Esophagus squamous epithelium (tissue), 5 donors: ENCODE measurements around the gene TMEM234. TPM values are rescaled to one million over a fixed set of nuclear protein-coding genes. Genes with fewer than 3 reads are reported as not detected.

Experiments used
- DNase-seq: peaks from one replicate; lab custom pipeline; 2025; lab: John Stamatoyannopoulos, UW
- H3K27ac ChIP-seq, 4 donors: fragments of 200-600 bp; sonication (generic); one replicate each; pipeline ENCODE4 v1.5.1; 2016 to 2019; ENCODE audit warnings: mild to moderate bottlenecking in 1 of 4
- H3K27me3 ChIP-seq, 4 donors: fragments of 200-600 bp; sonication (generic); 1 replicate in 3 of 4; 2 replicates in 1 of 4; pipeline versions ENCODE4 v1.5.1 to v1.6.0; 2017 to 2021; ENCODE audit warnings: antibody characterized with exemption in 1 of 4
- H3K36me3 ChIP-seq, 3 donors: fragments of 200-600 bp; sonication (generic); one replicate each; pipeline ENCODE4 v1.5.1; 2016 to 2019
- H3K4me1 ChIP-seq, 3 donors: fragments of 200-600 bp; sonication (generic); one replicate each; pipeline ENCODE4 v1.5.1; 2017 to 2019
- H3K4me3 ChIP-seq, 4 donors: fragments of 200-600 bp; sonication (generic); 1 replicate in 3 of 4; 2 replicates in 1 of 4; pipeline ENCODE4 v1.5.1; 2016 to 2019; ENCODE audit warnings: mild to moderate bottlenecking in 2 of 4, moderate library complexity in 1 of 4
- H3K9me3 ChIP-seq, 3 donors: fragments of 200-600 bp; sonication (generic); one replicate each; pipeline ENCODE4 v1.5.1; 2016 to 2019
- CTCF ChIP-seq, 6 experiments: fragments of 450-650 bp in 4 of 6; fragments of 200-600 bp in 2 of 6; sonication (generic) in 2 of 6; IDR thresholded peaks; one replicate each; pipeline ENCODE4 v1.5.1; 2016 to 2019; ENCODE audit warnings: antibody characterized with exemption in 6 of 6, mild to moderate bottlenecking in 4 of 6, moderate library complexity in 4 of 6
- POLR2A ChIP-seq, 4 donors: fragments of 450-650 bp; IDR thresholded peaks; one replicate each; pipeline ENCODE4 v1.6.1; 2017; ENCODE audit warnings: antibody characterized with exemption in 4 of 4, mild to moderate bottlenecking in 4 of 4, moderate library complexity in 3 of 4
- WGBS, 2 donors: methylation state at CpG; one replicate each; pipeline ENCODE4 v1.1.5; 2018; 5-methylcytosine and 5-hydroxymethylcytosine counted together
- intact Hi-C: fragments of 100-400 bp; cut with DNase I; formaldehyde crosslinking; loops from one replicate; pipeline ENCODE4 v1.15.0; 2022
- small RNA-seq, 4 donors: library from RNA; depleted of rRNA; stranded (forward); fragments of <200 nt; gene quantifications; one replicate each; pipeline ENCODE3, GENCODE V24; 2016
- total RNA-seq, 4 donors: library from RNA; depleted of rRNA; stranded (reverse); fragments of >200 nt; gene quantifications; one replicate each; pipeline ENCODE4 v1.1.0, GENCODE V29; 2016
- donor health status: DM: yes; HTN: yes; CAD: no.

The TMEM234 gene
- total RNA-seq, 4 donors from 2014 or later, result 6.4 to 11.1 (median 9.4) TPM

- Histone ChIP-seq H3K27me3 (no peaks in the 10 kb centered on the region), H3K9me3 (no peaks in the 10 kb centered on the region), H3K4me1 (peaks cover 16 to 46% (median 34%) of the 10 kb centered on the region in 3 donors), H3K27ac (peak overlapping the region; percentile 87 to 98 (median 96)), H3K4me3 (peak overlapping the region; percentile 45 to 81 (median 70)), H3K36me3 (peaks cover 0 to 42% (median 0%) of the 10 kb centered on the region in 3 donors)
- 75 to 83% methylated on average over 7 of the region's 7 CpGs for WGBS, 2 donors
- TF ChIP-seq POLR2A (IDR thresholded peaks at IDR 0.05), result no peak
- no peak for TF ChIP-seq CTCF (IDR thresholded peaks at IDR 0.05)
- intact Hi-C loops, result no loop called here
- no peak for DNase-seq
These were observed 43.6 kb downstream of the TMEM234 start for GRCh38 chr1:32178380-32179192.

- DNase-seq, result no peak
- no peak overlapping the region for H3K4me3 ChIP-seq
- no peak for TF ChIP-seq POLR2A (IDR thresholded peaks at IDR 0.05)
- TF ChIP-seq CTCF (IDR thresholded peaks at IDR 0.05), result no peak
- WGBS, 2 donors, result 75 to 88% methylated on average over 1 of the region's 1 CpG
- no peaks in the 10 kb centered on the region for H3K4me1 ChIP-seq
- H3K36me3 ChIP-seq, result peaks cover 12 to 77% (median 32%) of the 10 kb centered on the region in 3 donors
- H3K27ac ChIP-seq, result no peak overlapping the region
- intact Hi-C loops, result no loop called here
- H3K9me3 ChIP-seq, result no peaks in the 10 kb centered on the region
- H3K27me3 ChIP-seq, result no peaks in the 10 kb centered on the region
These were observed 49.4 kb downstream of the TMEM234 start for GRCh38 chr1:32172621-32173245.

- Histone ChIP-seq H3K4me1 (no peaks in the 10 kb centered on the region), H3K9me3 (no peaks in the 10 kb centered on the region), H3K27me3 (no peaks in the 10 kb centered on the region), H3K4me3 (no peak overlapping the region), H3K27ac (no peak overlapping the region), H3K36me3 (peaks cover 15 to 95% (median 45%) of the 10 kb centered on the region in 3 donors)
- intact Hi-C loops, result no loop called here
- no peak for DNase-seq
- TF ChIP-seq CTCF (IDR thresholded peaks at IDR 0.05), result no peak
- 89 to 98% methylated on average over 4 of the region's 4 CpGs for WGBS, 2 donors
These were observed 51.2 kb downstream of the TMEM234 start for GRCh38 chr1:32170991-32171390.

Small RNA genes lying within 50 kb of the gene (small RNA-seq; reads per million reads assigned to genes)
- gene RF00017, result 0 reads per million in 4 donors

Other genes starting within 250 kb of the TMEM234 start
- 10 to 100 TPM; 56.5 to 72.4 (median 70.8) TPM for gene KHDRBS1, start 208.5 kb downstream of the TMEM234 start, total RNA-seq
- gene TMEM39B, start 149.4 kb downstream of the TMEM234 start, total RNA-seq, result 1 to 10 TPM; 3.6 to 5.6 (median 4.9) TPM
- 10 to 100 TPM; 27.7 to 38.0 (median 36.5) TPM for gene KPNA6, start 114.3 kb downstream of the TMEM234 start, total RNA-seq
- 10 to 100 TPM; 34.5 to 54.0 (median 40.7) TPM for gene TXLNA, start 42.7 kb downstream of the TMEM234 start, total RNA-seq
- 1 to 10 TPM in 3 of 4 donors, under 1 TPM in 1; 0.88 to 2.9 (median 1.6) TPM for gene CCDC28B, start 21.8 kb downstream of the TMEM234 start, total RNA-seq
- 1 to 10 TPM in 2 of 4 donors, under 1 TPM in 2; 0.66 to 2.0 (median 1.1) TPM for gene IQCC, start 16.7 kb downstream of the TMEM234 start, total RNA-seq
- gene DCDC2B, start 13.3 kb downstream of the TMEM234 start, total RNA-seq, result not detected
- gene EIF3I, start 54 bp upstream of the TMEM234 start, total RNA-seq, result 100 to 1,000 TPM; 143 to 220 (median 202) TPM
- gene FAM167B, start 24.9 kb upstream of the TMEM234 start, total RNA-seq, result 1 to 10 TPM in 2 of 4 donors, not detected in 2; 1.7 to 5.5 TPM
- gene LCK, start 28.9 kb upstream of the TMEM234 start, total RNA-seq, result 1 to 10 TPM; 1.2 to 9.0 (median 4.5) TPM
- gene HDAC1, start 69.7 kb upstream of the TMEM234 start, total RNA-seq, result 100 to 1,000 TPM in 2 of 4 donors, 10 to 100 TPM in 2; 74.3 to 115 (median 96.0) TPM
- 1 to 10 TPM; 4.4 to 6.1 (median 5.1) TPM for gene MARCKSL1, start 113.9 kb upstream of the TMEM234 start, total RNA-seq
- 1 to 10 TPM; 1.4 to 7.1 (median 3.2) TPM for gene FAM229A, start 140.1 kb upstream of the TMEM234 start, total RNA-seq
- gene TSSK3, start 140.2 kb upstream of the TMEM234 start, total RNA-seq, result under 1 TPM in 2 of 4 donors, not detected in 2; 0.31 to 0.57 TPM
- gene BSDC1, start 172.1 kb upstream of the TMEM234 start, total RNA-seq, result 10 to 100 TPM; 42.4 to 62.2 (median 45.9) TPM
- gene ZBTB8B, start 242.7 kb upstream of the TMEM234 start, total RNA-seq, result not detected